ENCODE results near the gene FAM170B.
A peak's percentile ranks its signal among the peaks of the same experiment; 100 is the strongest.

FAM170B gene

GRCh38 chr10:49133706-49134248 is at the start of gene FAM170B:
Gene FAM170B, minus strand, starts transcription at chr10:49134021. Its CDS starts 103 bp downstream, at chr10:49133918.
- no peak for DNase-seq

- no peak for DNase-seq
Measured at GRCh38 chr10:49182776-49183175, 49.0 kb upstream of the FAM170B start.

DNA sequence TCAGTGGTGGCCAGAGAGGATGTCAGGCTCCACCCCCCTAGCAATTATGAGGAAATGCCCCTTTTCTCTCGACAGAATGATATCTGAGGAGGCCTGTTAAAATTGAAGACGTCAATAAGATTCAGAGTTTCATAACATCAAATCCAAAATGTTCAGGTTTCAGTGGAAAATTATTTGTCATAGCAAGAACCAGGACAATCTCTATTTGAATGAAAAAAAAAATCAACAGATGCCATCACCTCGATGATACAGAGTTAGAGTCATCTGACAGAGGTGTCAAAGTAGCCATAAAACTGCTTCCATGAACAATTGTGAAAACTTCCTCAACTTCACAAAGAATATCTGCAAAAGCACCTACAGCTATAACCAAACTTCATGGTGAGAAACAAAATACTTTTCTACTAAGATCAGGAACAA is 46.6 kb upstream of the FAM170B start:
- DNase-seq = no peak

- no peak for DNase-seq
Measured at GRCh38 chr10:49179699-49180443, 46.0 kb upstream of the FAM170B start.

DNA sequence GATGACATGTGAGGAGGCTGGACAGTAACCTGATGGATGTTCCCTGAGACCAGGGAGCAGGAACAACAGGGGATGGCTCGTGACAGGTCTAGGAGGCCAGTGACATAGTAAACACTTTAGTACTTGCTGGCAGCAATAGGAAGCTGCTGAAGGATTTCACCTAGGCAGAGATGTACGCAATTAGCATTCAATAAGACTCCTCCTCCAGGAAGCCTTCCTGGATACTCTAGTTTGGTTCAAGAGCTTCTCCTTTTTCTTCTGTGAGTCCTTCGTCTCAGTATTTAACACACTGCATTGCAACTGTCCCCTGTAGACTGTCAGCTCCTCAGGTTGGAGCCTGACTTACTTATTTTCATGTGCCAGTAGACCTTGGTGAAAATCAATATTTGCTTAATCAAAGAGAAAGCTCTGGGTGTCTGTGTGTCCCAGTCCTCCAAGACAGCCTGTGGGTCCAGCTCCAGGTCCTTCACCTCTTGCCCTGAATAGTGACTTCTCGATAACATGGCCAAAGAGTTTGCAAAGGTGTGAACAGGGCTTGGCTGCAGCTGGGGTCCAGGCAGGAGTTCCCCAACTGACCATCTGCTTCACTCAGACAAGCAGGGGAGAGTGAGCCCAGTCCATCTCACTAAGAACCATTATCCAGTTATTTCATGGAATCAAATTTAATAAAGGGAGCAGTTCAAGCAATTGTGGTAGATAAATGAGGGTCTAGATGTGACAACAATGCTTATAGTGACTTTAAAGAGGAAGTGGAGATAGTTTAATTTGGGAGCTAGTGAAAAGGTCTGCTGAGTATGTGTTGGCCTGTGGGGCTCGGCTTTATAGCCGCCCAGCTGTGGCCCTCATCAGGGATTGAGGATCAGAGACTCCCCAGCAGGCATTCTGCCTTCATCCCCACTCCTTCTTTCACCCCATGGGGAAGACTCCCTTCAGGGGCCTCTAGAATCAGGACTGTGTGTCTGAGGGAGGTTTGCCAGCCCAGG is 45.0 kb upstream of the FAM170B start:
- no peak for DNase-seq

DNA sequence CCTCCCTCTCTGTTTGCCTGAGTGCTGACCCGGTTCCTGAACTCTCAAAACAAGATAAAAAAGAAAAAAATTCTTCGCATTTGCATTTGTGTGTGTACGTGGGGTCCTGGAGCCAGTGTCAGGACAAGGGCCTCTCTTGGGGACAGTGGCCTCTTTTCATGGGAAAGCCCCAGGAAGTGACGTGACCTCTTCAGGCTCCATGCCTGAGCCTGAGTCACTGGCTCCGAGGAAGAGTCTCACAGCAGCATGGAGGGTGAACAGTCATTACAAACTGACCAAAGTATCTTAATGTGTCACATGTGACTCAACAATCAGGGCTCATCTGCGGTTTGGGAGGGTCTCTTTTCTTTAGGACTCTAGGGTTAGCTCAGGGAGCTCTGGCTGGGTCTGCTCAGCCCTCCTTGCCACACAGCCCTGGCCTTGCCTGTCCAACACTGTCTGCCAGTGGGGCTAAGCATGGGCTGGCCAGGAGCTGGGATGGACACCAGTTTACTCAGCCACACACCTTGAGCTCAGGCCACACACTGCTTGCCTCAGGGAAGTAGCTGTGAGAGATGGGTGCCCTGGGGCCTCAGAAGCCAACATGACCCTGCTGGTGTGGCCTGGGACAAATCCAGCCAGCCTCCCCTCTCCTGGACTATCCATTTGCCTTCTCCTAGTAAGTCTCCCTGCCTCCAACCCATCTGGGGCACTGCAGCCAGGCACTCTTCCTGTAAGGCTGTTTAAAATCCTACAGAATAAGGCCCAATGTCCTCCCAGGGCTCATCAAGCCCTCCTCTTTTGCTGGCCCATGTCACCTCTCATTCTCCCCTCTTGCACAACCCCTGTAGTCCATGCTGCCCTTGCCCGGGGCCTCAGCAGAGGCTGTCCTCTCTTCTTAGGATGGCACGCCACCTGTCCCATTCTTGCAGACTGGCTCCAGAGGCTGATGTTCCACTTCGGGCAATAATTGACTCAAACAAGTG is 43.9 kb upstream of the FAM170B start:
- peak; percentile 58 for DNase-seq

DNA sequence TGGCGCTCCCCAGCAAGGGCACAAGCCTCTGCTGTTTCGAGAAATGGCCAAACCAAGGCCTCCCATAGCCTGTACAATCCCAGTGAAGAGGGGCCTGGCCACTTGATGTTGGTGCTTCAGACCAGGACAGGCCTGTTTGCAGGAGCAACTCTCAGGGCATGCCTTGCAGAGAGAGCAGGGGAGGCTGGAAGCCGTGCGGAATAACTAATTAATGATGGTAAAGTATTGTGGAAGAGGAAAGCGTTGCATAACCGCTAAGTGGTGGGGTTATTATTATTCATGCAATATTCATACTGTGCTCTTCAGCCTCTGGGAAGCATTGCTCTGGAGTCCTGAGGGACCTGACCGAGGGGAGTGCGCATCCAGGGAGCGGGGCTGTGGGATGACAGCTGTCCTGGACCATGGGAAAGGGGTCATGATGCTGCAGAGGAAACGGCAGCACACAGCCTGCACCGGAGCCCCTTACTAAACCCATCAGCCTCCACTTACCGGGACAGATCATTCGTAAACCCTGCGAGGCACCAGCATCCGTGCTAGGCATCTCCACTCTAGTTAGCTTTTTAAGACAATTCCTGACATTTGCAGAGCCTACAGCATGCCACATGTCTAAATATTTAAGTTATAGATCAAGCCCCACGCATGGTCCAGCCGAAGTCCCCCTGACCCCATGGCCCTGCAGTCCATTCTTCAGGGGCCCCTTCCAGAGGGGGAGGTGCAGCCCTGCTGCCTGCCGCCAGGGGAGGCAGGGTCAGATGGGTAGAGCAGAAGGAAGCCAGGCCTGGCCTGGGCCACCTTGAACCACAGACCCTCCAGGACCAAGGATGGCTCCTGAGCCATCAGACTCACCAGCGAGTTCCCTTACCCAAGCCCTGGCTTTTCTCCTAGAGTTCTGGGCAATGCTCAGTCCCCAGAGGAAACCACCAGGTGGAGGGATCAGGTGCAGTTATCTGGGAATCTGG is 42.8 kb upstream of the FAM170B start:
- DNase-seq = no peak

GRCh38 chr10:49175587-49176309 is 41.9 kb upstream of the FAM170B start:
- DNase-seq = no peak

DNA sequence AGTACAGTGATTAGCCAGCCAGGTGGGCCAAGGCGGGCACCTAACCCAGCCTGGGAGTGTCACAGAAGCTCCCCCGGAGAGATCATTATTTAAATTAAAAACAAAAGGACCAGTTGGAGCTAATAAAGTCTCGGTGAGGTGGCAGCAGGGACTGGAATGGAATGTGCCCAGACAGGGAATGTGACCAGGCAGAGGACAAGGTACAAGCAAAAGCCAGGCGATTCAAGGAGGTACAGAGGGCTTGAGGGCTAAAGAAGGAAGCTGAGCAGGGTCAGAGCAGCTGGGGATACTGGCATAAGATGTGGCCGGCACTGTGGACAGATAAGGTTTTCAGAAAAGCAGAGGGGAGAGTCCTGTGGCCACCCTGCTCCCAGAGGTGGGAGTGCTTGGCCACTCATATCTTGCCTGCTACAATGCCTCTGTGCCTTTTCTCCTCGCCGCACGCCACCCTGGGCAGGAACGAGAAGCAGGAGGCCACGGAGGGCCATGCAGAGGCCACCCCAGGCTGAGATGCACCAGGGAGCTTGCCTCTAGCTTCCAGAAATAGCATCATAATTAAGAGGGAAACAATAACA is 41.2 kb upstream of the FAM170B start:
- DNase-seq = no peak

GRCh38 chr10:49174261-49174925 is 40.6 kb upstream of the FAM170B start:
- DNase-seq = no peak

- no peak for DNase-seq
Measured at GRCh38 chr10:49173853-49174252, 40.0 kb upstream of the FAM170B start.

DNA sequence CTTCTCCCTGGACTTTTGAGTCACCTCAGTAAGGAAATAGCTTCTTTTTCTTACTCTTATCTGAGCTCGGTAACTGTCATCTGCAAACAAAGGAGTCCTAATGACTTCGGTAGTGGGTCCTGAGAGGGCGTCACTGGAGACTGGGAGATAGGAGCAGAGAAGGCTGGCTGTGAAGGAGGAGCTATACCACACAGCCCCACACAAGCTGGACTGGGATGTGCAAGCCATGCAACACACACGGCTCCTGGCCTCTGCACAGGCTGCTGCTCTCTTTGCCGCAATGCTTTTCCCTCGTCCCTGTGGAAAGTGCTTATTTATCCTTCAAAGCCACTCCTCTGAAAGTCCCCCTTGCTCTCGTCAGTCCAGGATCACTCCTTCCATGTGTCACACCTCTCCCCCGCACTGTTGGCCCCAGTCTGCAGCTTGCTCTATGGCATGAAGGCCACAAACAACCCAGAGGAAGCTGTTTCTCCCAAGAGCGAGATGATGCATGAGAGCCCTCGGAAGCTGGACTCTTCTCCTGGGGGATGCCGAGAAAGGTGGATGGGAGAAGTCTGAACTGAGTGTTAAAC is 39.5 kb upstream of the FAM170B start:
- DNase-seq = no peak

- DNase-seq = no peak
Measured at GRCh38 chr10:49172777-49173132, 38.9 kb upstream of the FAM170B start.

- no peak for DNase-seq
Measured at GRCh38 chr10:49172061-49172776, 38.4 kb upstream of the FAM170B start.

- no peak for DNase-seq
Measured at GRCh38 chr10:49171326-49172060, 37.7 kb upstream of the FAM170B start.

GRCh38 chr10:49170632-49171325 is 37.0 kb upstream of the FAM170B start:
- DNase-seq = no peak

DNA sequence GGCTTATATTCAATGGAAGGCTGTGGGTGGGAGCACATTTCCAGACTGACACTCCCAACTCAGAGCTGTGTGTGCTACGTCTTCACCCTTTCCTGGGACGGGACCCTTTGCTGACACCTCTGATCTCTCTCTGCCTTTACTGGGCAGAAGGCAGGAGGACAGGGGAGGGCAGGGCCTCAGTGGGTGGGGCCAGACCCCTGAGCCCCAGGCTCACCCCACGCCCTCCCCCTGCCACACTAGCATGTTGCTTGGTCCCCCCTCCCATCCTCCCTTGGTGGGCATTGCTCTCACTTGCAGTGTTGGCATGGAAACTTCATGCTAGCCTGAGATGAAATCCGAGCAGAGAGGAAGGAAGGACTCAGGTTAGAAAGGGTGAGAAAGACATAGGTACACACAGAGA is 36.0 kb upstream of the FAM170B start:
- no peak for DNase-seq
